ENCODE data around the gene SCP2D1. TPM values are rescaled to one million over a fixed set of nuclear protein-coding genes. Genes with fewer than 3 reads are reported as not detected.
"Not testable (repeated sequence)": the region's sequence is repeated elsewhere in the genome, so short reads cannot be mapped to it uniquely, and the experiment has no call there.

Gene SCP2D1
- total RNA-seq, 2 experiments from 2014 or later = not detected

DNA sequence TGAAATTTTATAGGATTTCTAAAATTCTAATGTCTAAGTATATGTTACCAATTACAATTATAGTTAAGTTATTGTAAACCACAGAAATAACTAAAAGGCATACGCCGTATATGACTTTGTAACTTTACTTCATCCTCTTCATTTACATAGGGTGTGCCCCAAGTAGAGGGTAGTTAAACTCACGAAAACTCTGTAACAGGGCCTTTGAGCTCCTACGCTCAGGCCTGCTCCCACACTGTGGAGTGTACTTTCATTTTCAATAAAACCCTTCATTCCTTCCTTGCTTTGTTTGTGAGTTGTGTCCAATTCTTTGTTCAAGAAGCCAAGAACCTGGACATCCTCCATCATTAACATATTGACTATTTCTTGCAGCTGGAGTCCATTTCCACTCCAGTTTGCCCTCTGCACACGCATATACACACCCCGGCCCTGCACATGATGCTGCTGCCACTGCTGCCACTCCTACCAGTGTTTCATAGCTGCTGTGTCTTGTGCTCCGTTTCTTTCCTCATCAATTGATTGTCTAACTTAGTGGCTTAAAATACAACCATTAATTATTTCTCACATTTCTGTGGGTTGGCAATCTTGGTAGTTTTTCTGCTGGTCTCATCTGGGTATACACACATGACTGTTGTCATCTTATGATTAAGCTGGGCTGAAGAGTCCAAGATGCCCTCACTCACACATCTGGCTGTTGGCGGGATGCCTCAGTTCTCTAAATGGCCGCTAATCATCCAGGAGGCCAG, 33.0 kb upstream of the SCP2D1 start:
- Mint-ChIP-seq H3K36me3 (ENCODE audit: low read depth) (no peaks in the 10 kb centered on the region), H3K9me3 (no peaks in the 10 kb centered on the region), H3K27ac (no peak overlapping the region), H3K4me3 (no peak overlapping the region), H3K4me1 (ENCODE audit: low read depth) (no peaks in the 10 kb centered on the region), H3K27me3 (peaks cover 6% of the 10 kb centered on the region)
- TF ChIP-seq, protein P1, sequence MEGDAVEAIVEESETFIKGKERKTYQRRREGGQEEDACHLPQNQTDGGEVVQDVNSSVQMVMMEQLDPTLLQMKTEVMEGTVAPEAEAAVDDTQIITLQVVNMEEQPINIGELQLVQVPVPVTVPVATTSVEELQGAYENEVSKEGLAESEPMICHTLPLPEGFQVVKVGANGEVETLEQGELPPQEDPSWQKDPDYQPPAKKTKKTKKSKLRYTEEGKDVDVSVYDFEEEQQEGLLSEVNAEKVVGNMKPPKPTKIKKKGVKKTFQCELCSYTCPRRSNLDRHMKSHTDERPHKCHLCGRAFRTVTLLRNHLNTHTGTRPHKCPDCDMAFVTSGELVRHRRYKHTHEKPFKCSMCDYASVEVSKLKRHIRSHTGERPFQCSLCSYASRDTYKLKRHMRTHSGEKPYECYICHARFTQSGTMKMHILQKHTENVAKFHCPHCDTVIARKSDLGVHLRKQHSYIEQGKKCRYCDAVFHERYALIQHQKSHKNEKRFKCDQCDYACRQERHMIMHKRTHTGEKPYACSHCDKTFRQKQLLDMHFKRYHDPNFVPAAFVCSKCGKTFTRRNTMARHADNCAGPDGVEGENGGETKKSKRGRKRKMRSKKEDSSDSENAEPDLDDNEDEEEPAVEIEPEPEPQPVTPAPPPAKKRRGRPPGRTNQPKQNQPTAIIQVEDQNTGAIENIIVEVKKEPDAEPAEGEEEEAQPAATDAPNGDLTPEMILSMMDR (IDR thresholded peaks at IDR 0.05) = no peak
- H3K36me3 ChIP-seq (ENCODE audit: insufficient read depth, low read length) = no peaks in the 10 kb centered on the region
- no peak overlapping the region for H3K27ac ChIP-seq (ENCODE audit: low read depth in 1 of 2, low read length in 2 of 2)
- H3K4me3 ChIP-seq (ENCODE audit: low read length) = no peak overlapping the region
- H3K9me3 ChIP-seq (ENCODE audit: control insufficient read depth in 1 of 2, insufficient read depth in 1 of 2, low read length in 2 of 2) = no peaks in the 10 kb centered on the region
- no peaks in the 10 kb centered on the region for H3K4me1 ChIP-seq (ENCODE audit: insufficient read depth, low read length)
- POLR2A ChIA-PET = no interaction called here
- DNase-seq (no peak), ATAC-seq (ENCODE audit: poor library complexity) (no peak)
- CTCF ChIA-PET = no interaction called here
- H3K27me3 ChIP-seq (ENCODE audit: control insufficient read depth in 1 of 2, insufficient read depth in 2 of 2, low read length in 2 of 2) = no peaks in the 10 kb centered on the region
- intact Hi-C loops (cut with DNase I, micrococcal nuclease) = no loop called here

DNA sequence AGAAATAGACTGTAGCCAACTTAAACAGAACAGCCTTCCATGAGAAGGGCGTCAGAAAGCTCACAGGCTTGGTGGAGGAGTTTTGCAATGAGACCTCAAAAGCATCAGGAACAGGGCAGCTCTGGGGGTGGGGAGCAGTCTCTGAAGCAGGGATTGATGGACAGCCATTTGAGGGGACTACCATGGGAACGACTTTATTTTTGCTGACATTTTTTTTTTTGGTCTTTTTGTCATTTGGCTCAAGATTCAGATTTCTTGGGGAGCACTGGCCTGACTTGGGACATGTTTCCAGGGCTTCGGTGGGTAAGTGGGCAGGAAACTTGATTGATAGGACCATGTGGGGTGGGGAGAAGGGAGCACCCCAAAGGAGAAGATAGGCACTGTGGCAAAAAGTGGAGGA, 32.1 kb upstream of the SCP2D1 start:
- H3K36me3 Mint-ChIP-seq (ENCODE audit: low read depth) = no peaks in the 10 kb centered on the region
- Histone ChIP-seq H3K27ac (ENCODE audit: low read depth in 1 of 2, low read length in 2 of 2) (no peak overlapping the region), H3K36me3 (ENCODE audit: insufficient read depth, low read length) (no peaks in the 10 kb centered on the region), H3K9me3 (ENCODE audit: control insufficient read depth in 1 of 2, insufficient read depth in 1 of 2, low read length in 2 of 2) (no peaks in the 10 kb centered on the region), H3K4me1 (ENCODE audit: insufficient read depth, low read length) (no peaks in the 10 kb centered on the region), H3K27me3 (ENCODE audit: control insufficient read depth in 1 of 2, insufficient read depth in 2 of 2, low read length in 2 of 2) (no peaks in the 10 kb centered on the region), H3K4me3 (ENCODE audit: low read length) (no peak overlapping the region)
- TF ChIP-seq, protein P1 (IDR thresholded peaks at IDR 0.05) = no peak
- DNase-seq (no peak), ATAC-seq (ENCODE audit: poor library complexity) (no peak)
- intact Hi-C loops (cut with DNase I, micrococcal nuclease) = no loop called here
- no peak overlapping the region for H3K27ac Mint-ChIP-seq
- peaks cover 11% of the 10 kb centered on the region for H3K27me3 Mint-ChIP-seq
- no peaks in the 10 kb centered on the region for H3K4me1 Mint-ChIP-seq (ENCODE audit: low read depth)
- ChIA-PET POLR2A (no interaction called here), CTCF (no interaction called here)
- H3K9me3 Mint-ChIP-seq = no peaks in the 10 kb centered on the region
- H3K4me3 Mint-ChIP-seq = no peak overlapping the region

DNA sequence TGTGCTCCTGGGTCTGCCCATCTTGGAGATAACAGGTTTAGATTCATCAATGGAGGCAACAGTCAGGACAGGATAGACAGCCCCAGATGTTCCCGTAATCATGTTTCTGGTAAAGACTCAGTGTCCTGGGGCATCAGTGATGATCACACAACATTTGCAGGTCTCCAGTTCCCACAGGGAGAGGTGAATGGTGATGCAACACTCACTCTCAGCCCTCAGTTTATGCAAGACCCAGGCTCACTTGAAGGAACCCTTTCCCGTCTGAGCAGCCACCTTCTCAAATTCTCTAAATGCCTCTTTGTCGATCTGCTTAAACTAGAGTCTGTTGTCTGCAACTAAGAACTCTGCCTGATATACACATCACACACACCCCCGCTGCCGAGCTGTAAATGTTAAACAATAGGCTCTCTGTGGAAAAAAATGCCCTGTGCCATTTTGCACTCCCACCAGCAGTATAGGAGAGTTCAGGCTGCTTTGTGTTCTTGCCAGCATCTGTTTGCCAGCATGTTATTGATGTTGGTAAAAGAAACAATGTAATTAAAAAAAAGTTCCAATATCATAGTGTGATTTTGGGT, 30.1 kb upstream of the SCP2D1 start:
- ATAC-seq (ENCODE audit: poor library complexity) = no peak
- H3K4me3 Mint-ChIP-seq = no peak overlapping the region
- H3K4me1 ChIP-seq (ENCODE audit: insufficient read depth, low read length) = no peaks in the 10 kb centered on the region
- peaks cover 0 to 7% of the 10 kb centered on the region in 2 experiments for H3K9me3 ChIP-seq (ENCODE audit: control insufficient read depth in 1 of 2, insufficient read depth in 1 of 2, low read length in 2 of 2)
- H3K36me3 ChIP-seq (ENCODE audit: insufficient read depth, low read length) = no peaks in the 10 kb centered on the region
- H3K4me3 ChIP-seq (ENCODE audit: low read length) = no peak overlapping the region
- H3K27ac Mint-ChIP-seq = no peak overlapping the region
- peaks cover 5% of the 10 kb centered on the region for H3K9me3 Mint-ChIP-seq
- no peak overlapping the region for H3K27ac ChIP-seq (ENCODE audit: low read depth in 1 of 2, low read length in 2 of 2)
- H3K4me1 Mint-ChIP-seq (ENCODE audit: low read depth) = no peaks in the 10 kb centered on the region
- ChIA-PET CTCF (no interaction called here), POLR2A (no interaction called here)
- H3K27me3 ChIP-seq (ENCODE audit: control insufficient read depth in 1 of 2, insufficient read depth in 2 of 2, low read length in 2 of 2) = no peaks in the 10 kb centered on the region
- H3K36me3 Mint-ChIP-seq (ENCODE audit: low read depth) = no peaks in the 10 kb centered on the region
- TF ChIP-seq, protein P1 (IDR thresholded peaks at IDR 0.05) = no peak
- no peak for DNase-seq
- intact Hi-C loops (cut with DNase I, micrococcal nuclease) = no loop called here
- H3K27me3 Mint-ChIP-seq = peaks cover 23% of the 10 kb centered on the region

DNA sequence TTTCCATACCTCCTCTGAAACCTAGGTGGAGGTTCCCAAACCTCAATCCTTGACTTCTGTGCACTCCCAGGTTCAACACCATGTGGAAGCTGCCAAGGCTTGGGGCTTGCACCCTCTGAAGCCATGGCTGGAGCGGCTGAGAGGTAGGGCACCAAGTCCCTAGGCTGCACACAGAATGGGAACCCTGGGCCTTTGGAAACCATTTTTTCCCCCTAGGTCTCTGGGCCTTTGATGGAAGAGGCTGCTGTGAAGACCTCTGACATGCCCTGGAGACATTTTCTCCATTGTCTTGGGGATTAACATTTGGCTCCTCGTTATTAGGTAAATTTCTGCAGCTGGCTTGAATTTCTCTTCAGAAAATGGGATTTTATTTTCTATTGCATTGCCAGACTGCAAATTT, 26.5 kb upstream of the SCP2D1 start:
- DNase-seq; CTCF ChIA-PET; ATAC-seq (ENCODE audit: poor library complexity); intact Hi-C loops (cut with DNase I, micrococcal nuclease); H3K4me3 ChIP-seq (ENCODE audit: low read length); H3K4me3 Mint-ChIP-seq; H3K27ac ChIP-seq (ENCODE audit: low read depth in 1 of 2, low read length in 2 of 2); H3K4me1 ChIP-seq (ENCODE audit: insufficient read depth, low read length); H3K9me3 Mint-ChIP-seq; H3K27ac Mint-ChIP-seq; H3K9me3 ChIP-seq (ENCODE audit: control insufficient read depth in 1 of 2, insufficient read depth in 1 of 2, low read length in 2 of 2); H3K36me3 Mint-ChIP-seq (ENCODE audit: low read depth); H3K4me1 Mint-ChIP-seq (ENCODE audit: low read depth); POLR2A ChIA-PET; H3K36me3 ChIP-seq (ENCODE audit: insufficient read depth, low read length): not testable (repeated sequence)
- H3K27me3 ChIP-seq (ENCODE audit: control insufficient read depth in 1 of 2, insufficient read depth in 2 of 2, low read length in 2 of 2) = peaks cover 0 to 13% of the 10 kb centered on the region in 2 experiments
- H3K27me3 Mint-ChIP-seq = peaks cover 54% of the 10 kb centered on the region

Data from CD4-positive, alpha-beta T cell (primary cell).